Measurements from ENCODE around the gene CCDC137. TPM values are rescaled to one million over a fixed set of nuclear protein-coding genes. Genes with fewer than 3 reads are reported as not detected.

Gene CCDC137
- total RNA-seq, 1 donor from 2014 or later = 14.9 TPM

DNA sequence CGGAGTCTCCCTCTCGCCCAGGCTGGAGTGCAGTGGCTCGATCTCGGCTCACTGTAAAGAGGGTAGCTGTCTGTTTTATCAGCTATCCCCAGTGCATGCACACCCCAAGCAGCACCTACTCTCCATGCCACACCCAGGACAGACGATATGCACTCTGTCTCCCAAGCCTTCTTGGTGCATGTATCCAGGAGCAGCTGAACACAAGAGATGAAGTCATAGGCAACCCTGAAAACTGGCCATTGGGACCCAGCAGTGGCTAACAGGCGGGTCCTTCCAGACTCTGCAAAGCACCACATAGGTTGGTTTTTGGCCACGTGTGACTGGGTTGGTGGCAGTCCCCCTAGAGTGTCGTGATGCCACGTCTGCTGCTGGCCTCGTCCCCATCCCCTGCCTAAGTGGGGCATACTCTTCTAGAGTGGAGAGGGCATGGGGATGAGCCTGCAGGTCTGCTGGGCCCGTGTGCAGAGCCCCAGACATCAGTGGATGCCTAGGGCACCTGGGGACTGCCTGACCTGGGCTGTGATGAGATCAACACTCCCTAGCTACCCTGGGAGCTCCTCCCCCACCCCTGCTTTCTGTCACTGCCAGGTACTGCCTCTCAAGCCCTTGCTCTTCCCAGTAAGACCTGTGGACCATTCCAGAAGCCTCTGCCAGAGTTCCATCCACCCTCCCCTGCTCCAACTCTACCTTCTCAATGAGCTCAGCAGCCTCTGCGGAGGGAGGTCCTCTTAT, 19.5 kb upstream of the CCDC137 start:
- H3K4me1 Mint-ChIP-seq (ENCODE audit: unreplicated experiment) = peaks cover 4% of the 10 kb centered on the region

DNA sequence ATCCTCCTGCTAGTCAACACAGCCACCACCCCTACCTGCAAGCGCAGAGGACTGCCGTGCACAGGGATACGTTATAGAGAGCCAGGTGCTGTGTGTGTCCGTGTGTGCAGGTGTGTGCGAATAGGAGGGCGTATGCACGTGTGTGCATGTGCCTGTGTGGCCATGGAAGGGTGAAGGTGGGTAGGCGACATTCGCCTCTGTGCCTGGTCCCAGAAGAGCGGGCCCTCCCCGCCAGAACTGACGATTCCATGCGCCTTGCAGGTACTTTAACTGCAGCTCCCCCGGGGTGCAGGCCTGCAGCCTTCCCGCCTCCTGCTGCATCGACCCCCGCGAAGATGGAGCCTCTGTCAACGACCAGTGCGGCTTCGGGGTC, 18.9 kb upstream of the CCDC137 start:
- TF ChIP-seq, protein P1, sequence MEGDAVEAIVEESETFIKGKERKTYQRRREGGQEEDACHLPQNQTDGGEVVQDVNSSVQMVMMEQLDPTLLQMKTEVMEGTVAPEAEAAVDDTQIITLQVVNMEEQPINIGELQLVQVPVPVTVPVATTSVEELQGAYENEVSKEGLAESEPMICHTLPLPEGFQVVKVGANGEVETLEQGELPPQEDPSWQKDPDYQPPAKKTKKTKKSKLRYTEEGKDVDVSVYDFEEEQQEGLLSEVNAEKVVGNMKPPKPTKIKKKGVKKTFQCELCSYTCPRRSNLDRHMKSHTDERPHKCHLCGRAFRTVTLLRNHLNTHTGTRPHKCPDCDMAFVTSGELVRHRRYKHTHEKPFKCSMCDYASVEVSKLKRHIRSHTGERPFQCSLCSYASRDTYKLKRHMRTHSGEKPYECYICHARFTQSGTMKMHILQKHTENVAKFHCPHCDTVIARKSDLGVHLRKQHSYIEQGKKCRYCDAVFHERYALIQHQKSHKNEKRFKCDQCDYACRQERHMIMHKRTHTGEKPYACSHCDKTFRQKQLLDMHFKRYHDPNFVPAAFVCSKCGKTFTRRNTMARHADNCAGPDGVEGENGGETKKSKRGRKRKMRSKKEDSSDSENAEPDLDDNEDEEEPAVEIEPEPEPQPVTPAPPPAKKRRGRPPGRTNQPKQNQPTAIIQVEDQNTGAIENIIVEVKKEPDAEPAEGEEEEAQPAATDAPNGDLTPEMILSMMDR (IDR thresholded peaks at IDR 0.05) = no peak
- no peak for DNase-seq (ENCODE audit: extremely low spot score, unreplicated experiment)
- Mint-ChIP-seq H3K4me1 (ENCODE audit: unreplicated experiment) (peaks cover 6% of the 10 kb centered on the region), H3K4me3 (ENCODE audit: unreplicated experiment) (no peak overlapping the region), H3K27me3 (ENCODE audit: unreplicated experiment) (no peaks in the 10 kb centered on the region), H3K36me3 (ENCODE audit: unreplicated experiment) (no peaks in the 10 kb centered on the region), H3K27ac (ENCODE audit: unreplicated experiment) (no peak overlapping the region), H3K9me3 (ENCODE audit: unreplicated experiment) (no peaks in the 10 kb centered on the region)

More for the DNA sequence above, 19.5 kb upstream of the CCDC137 start:
- H3K9me3 Mint-ChIP-seq (ENCODE audit: unreplicated experiment) = no peaks in the 10 kb centered on the region
- H3K4me3 Mint-ChIP-seq (ENCODE audit: unreplicated experiment) = no peak overlapping the region
- no peaks in the 10 kb centered on the region for H3K36me3 Mint-ChIP-seq (ENCODE audit: unreplicated experiment)
- H3K27me3 Mint-ChIP-seq (ENCODE audit: unreplicated experiment) = no peaks in the 10 kb centered on the region
- no peak overlapping the region for H3K27ac Mint-ChIP-seq (ENCODE audit: unreplicated experiment)
- DNase-seq (ENCODE audit: extremely low spot score, unreplicated experiment) = no peak
- TF ChIP-seq, protein P1 (IDR thresholded peaks at IDR 0.05) = no peak

DNA sequence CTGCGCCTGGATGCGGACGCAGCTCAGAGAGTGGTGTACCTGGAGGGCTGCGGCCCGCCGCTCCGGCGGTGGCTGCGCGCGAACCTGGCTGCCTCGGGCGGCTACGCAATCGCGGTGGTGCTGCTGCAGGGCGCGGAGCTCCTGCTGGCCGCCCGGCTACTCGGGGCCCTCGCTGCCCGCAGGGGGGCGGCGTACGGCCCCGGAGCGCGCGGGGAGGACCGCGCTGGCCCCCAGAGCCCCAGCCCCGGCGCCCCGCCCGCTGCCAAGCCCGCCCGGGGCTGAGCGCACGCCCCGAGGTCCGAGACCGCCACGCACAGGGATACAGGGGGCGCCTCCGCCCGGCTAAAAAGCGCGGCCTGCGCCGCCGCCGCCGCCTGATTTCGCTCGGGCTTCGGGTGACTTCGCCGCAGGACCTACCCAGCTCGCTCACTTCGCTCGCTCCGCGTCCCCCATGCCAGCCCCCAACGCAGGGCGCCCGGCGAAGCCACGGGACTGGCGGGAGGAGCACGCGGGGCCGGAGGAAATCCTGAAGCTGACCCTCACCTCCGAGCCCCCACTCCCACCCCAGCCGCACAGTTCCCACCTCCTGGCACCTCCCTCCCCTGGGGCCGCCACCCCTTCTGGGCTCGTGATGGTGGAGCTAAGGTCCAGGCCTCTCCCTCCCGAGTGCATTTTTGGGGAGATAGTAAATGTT, 18.4 kb upstream of the CCDC137 start:
- TF ChIP-seq, protein P1 (IDR thresholded peaks at IDR 0.05) = no peak
- Mint-ChIP-seq H3K27ac (ENCODE audit: unreplicated experiment) (no peak overlapping the region), H3K4me1 (ENCODE audit: unreplicated experiment) (peaks cover 9% of the 10 kb centered on the region), H3K36me3 (ENCODE audit: unreplicated experiment) (no peaks in the 10 kb centered on the region), H3K27me3 (ENCODE audit: unreplicated experiment) (no peaks in the 10 kb centered on the region), H3K4me3 (ENCODE audit: unreplicated experiment) (no peak overlapping the region), H3K9me3 (ENCODE audit: unreplicated experiment) (no peaks in the 10 kb centered on the region)
- no peak for DNase-seq (ENCODE audit: extremely low spot score, unreplicated experiment)

DNA sequence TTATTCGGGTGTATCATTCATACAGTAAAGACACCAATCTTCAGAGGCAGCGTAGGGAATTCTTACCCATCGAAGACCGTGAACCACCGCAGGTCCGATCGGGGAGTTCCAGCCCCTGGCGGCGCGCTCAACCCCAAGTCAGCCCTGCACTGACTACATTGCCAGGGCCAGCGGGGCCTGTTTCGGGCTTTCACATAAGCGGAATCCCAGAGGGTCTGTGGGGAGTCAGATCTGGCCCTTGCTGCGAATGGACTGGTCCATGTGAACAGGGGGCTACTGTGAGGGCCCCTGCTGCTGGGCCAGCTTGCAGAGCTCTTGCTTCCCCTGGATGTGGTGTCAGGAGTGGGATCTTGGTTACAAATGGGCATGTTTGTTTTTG, 17.8 kb upstream of the CCDC137 start:
- H3K4me3 Mint-ChIP-seq (ENCODE audit: unreplicated experiment) = no peak overlapping the region
- H3K27me3 Mint-ChIP-seq (ENCODE audit: unreplicated experiment) = no peaks in the 10 kb centered on the region
- H3K36me3 Mint-ChIP-seq (ENCODE audit: unreplicated experiment) = no peaks in the 10 kb centered on the region
- TF ChIP-seq, protein P1 (IDR thresholded peaks at IDR 0.05) = no peak
- no peak overlapping the region for H3K27ac Mint-ChIP-seq (ENCODE audit: unreplicated experiment)
- no peaks in the 10 kb centered on the region for H3K9me3 Mint-ChIP-seq (ENCODE audit: unreplicated experiment)
- peaks cover 13% of the 10 kb centered on the region for H3K4me1 Mint-ChIP-seq (ENCODE audit: unreplicated experiment)
- DNase-seq (ENCODE audit: extremely low spot score, unreplicated experiment) = no peak

DNA sequence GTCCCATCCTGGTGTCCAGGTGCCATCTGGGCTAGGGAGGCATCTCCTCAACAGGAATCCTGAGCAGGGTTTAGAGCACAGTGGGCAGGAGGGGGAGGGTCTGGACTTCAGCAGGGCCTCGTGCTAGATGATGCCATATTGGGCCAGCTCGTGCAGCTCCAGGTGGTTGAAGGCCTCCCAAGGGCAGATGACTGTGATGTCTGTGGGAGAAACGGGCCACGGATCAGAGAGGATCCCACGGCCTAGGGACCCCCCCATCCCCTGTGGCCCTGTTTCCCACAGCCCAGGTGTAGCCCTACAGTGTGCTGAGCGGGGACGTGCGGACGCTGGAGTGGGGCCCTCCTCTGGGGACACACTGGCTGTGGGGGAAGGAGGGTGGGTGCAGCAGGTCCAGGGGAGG, 15.6 kb upstream of the CCDC137 start:
- no peaks in the 10 kb centered on the region for H3K27me3 Mint-ChIP-seq (ENCODE audit: unreplicated experiment)
- no peak overlapping the region for H3K27ac Mint-ChIP-seq (ENCODE audit: unreplicated experiment)
- H3K4me1 Mint-ChIP-seq (ENCODE audit: unreplicated experiment) = peaks cover 14% of the 10 kb centered on the region
- H3K4me3 Mint-ChIP-seq (ENCODE audit: unreplicated experiment) = no peak overlapping the region
- TF ChIP-seq, protein P1 (IDR thresholded peaks at IDR 0.05) = no peak
- no peaks in the 10 kb centered on the region for H3K9me3 Mint-ChIP-seq (ENCODE audit: unreplicated experiment)
- DNase-seq (ENCODE audit: extremely low spot score, unreplicated experiment) = no peak
- no peaks in the 10 kb centered on the region for H3K36me3 Mint-ChIP-seq (ENCODE audit: unreplicated experiment)
